Measurements from ENCODE around the gene BEST2. TPM values are rescaled to one million over a fixed set of nuclear protein-coding genes. Genes with fewer than 3 reads are reported as not detected.
A peak's percentile ranks its signal among the peaks of the same experiment; 100 is the strongest.

The BEST2 gene
- total RNA-seq, 1 experiment from 2014 or later = not detected

GRCh38 chr19:12763100-12763499, 11.5 kb downstream of the BEST2 start:
- Histone ChIP-seq H3K9me3 (ENCODE audit: control insufficient read depth, insufficient read depth, low read depth, low read length) (no peaks in the 10 kb centered on the region), H3K4me3 (ENCODE audit: low read depth in 2 of 2, low read length in 2 of 2) (no peak overlapping the region), H3K4me1 (ENCODE audit: control insufficient read depth, insufficient read depth, low read length) (no peaks in the 10 kb centered on the region), H3K27ac (ENCODE audit: low read length) (no peak overlapping the region), H3K36me3 (ENCODE audit: control insufficient read depth, insufficient read depth, low read length) (no peaks in the 10 kb centered on the region), H3K27me3 (ENCODE audit: control insufficient read depth, insufficient read depth, low read length) (no peaks in the 10 kb centered on the region)
- no TSS peak for BruUV-seq (replicated peaks)
- no peak for TF ChIP-seq POLR2AphosphoS5 (IDR thresholded peaks at IDR 0.05; ENCODE audit: low read depth, low read length)
- DNase-seq (ENCODE audit: low read depth, low spot score) (no peak), ATAC-seq (no peak)
- POLR2A ChIA-PET = no interaction called here
- in situ Hi-C loops (cut with HindIII; ENCODE audit: low pct_unique_long_range_greater_than_20kb, low sequenced_read_pairs) = no loop called here
- intact Hi-C loops (cut with micrococcal nuclease; ENCODE audit: unreplicated experiment) = loop anchor here (5.0 kb wide), 1 partner anchor 34 kb away; no protein-coding TSS in a partner anchor
- CTCF ChIA-PET = no interaction called here

DNA sequence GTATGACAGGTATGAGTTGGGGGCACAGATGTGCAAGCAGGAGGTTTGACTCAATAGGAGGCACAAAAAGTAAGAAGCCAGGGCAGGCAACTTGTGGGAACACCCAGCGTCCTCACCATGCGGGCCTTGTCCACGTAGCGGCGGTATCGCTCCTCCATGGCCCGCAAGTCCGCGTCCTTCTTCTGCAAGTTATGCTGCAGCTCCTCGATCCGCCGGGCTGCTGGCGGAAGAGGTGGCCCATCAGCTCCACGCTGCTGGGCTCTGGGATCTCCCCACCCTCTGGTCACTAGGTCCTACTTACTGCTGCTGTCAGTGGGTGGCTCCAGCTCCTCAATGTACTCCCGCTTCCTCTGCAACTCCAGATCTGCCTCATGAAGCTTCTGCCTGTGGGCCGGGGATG, 13.1 kb downstream of the BEST2 start:
- Histone ChIP-seq H3K9me3 (ENCODE audit: control insufficient read depth, insufficient read depth, low read depth, low read length) (no peaks in the 10 kb centered on the region), H3K4me3 (ENCODE audit: low read depth in 2 of 2, low read length in 2 of 2) (no peak overlapping the region), H3K4me1 (ENCODE audit: control insufficient read depth, insufficient read depth, low read length) (no peaks in the 10 kb centered on the region), H3K27me3 (ENCODE audit: control insufficient read depth, insufficient read depth, low read length) (no peaks in the 10 kb centered on the region), H3K36me3 (ENCODE audit: control insufficient read depth, insufficient read depth, low read length) (no peaks in the 10 kb centered on the region), H3K27ac (ENCODE audit: low read length) (no peak overlapping the region)
- POLR2A ChIA-PET = no interaction called here
- no peak for ATAC-seq
- DNase-seq (ENCODE audit: low read depth, low spot score) = no peak
- no peak for TF ChIP-seq TCF7L2 (IDR thresholded peaks at IDR 0.05; ENCODE audit: low read depth, low read length)
- no peak for TF ChIP-seq SIN3A (IDR thresholded peaks at IDR 0.05; ENCODE audit: borderline replicate concordance, insufficient read depth, low read depth, low read length)
- TF ChIP-seq POLR2AphosphoS5 (IDR thresholded peaks at IDR 0.05; ENCODE audit: low read depth, low read length) = no peak
- TF ChIP-seq CTCF (IDR thresholded peaks at IDR 0.05) = no peak
- TF ChIP-seq REST (IDR thresholded peaks at IDR 0.05; ENCODE audit: insufficient read depth in 1 of 2, low read depth in 2 of 2, low read length in 1 of 2) = no peak
- CTCF ChIA-PET = interaction anchor here (0.6 to 1.4 kb wide), 3 partner anchors 28 to 80 kb away, joined by 4 to 12 read pairs (median 6); no protein-coding TSS in a partner anchor
- in situ Hi-C loops (cut with HindIII; ENCODE audit: low pct_unique_long_range_greater_than_20kb, low sequenced_read_pairs) = no loop called here
- intact Hi-C loops (cut with micrococcal nuclease; ENCODE audit: unreplicated experiment) = loop anchor here (5.0 kb wide), 1 partner anchor 33 kb away; no protein-coding TSS in a partner anchor
- no TSS peak for BruUV-seq (replicated peaks)

- H3K27me3 ChIP-seq (ENCODE audit: control insufficient read depth, insufficient read depth, low read length) = no peaks in the 10 kb centered on the region
- peak; percentile 98 for ATAC-seq
- in situ Hi-C loops (cut with HindIII; ENCODE audit: low pct_unique_long_range_greater_than_20kb, low sequenced_read_pairs) = no loop called here
- peak; percentile 94 for TF ChIP-seq CTCF (IDR thresholded peaks at IDR 0.05)
- TF ChIP-seq SIN3A (IDR thresholded peaks at IDR 0.05; ENCODE audit: borderline replicate concordance, insufficient read depth, low read depth, low read length) = no peak
- H3K4me1 ChIP-seq (ENCODE audit: control insufficient read depth, insufficient read depth, low read length) = no peaks in the 10 kb centered on the region
- peak overlapping the region; percentile 52 to 60 for H3K4me3 ChIP-seq (ENCODE audit: low read depth in 2 of 2, low read length in 2 of 2)
- ChIA-PET POLR2A (interaction anchor here (0.8 to 1.8 kb wide), 4 partner anchors 23 to 40 kb away, joined by 3 to 17 read pairs (median 4); partner anchors contain the start of genes JUNB and RNASEH2A), CTCF (interaction anchor here (0.5 to 1.8 kb wide), 11 partner anchors 8 to 107 kb away, joined by 3 to 37 read pairs (median 5); partner anchors contain the start of gene HOOK2)
- H3K27ac ChIP-seq (ENCODE audit: low read length) = peak overlapping the region; percentile 44; the same call in 1 of the 2 replicates
- intact Hi-C loops (cut with micrococcal nuclease; ENCODE audit: unreplicated experiment) = no loop called here
- DNase-seq (ENCODE audit: low read depth, low spot score) = no peak
- H3K36me3 ChIP-seq (ENCODE audit: control insufficient read depth, insufficient read depth, low read length) = no peaks in the 10 kb centered on the region
- BruUV-seq (replicated peaks) = no TSS peak
- no peaks in the 10 kb centered on the region for H3K9me3 ChIP-seq (ENCODE audit: control insufficient read depth, insufficient read depth, low read depth, low read length)
These were observed 14.5 kb downstream of the BEST2 start for GRCh38 chr19:12766051-12766521.

Measured in Panc1 (cell line).